ENCODE results near the gene ACSF3. TPM values are rescaled to one million over a fixed set of nuclear protein-coding genes. Genes with fewer than 3 reads are reported as not detected.
"Not testable (repeated sequence)": the region's sequence is repeated elsewhere in the genome, so short reads cannot be mapped to it uniquely, and the experiment has no call there.

Gene ACSF3
- total RNA-seq, 1 donor from 2014 or later = 35.7 TPM

- Mint-ChIP-seq H3K4me3 (no peak overlapping the region), H3K9me3 (no peaks in the 10 kb centered on the region), H3K4me1 (peaks cover 11% of the 10 kb centered on the region), H3K36me3 (no peaks in the 10 kb centered on the region), H3K27ac (no peak overlapping the region), H3K27me3 (ENCODE audit: low read depth) (peaks cover 14% of the 10 kb centered on the region)
- DNase-seq (ENCODE audit: low spot score in 2 of 2, unreplicated experiment in 2 of 2) = no peak
- TF ChIP-seq CTCF (IDR thresholded peaks at IDR 0.05; ENCODE audit: unreplicated experiment) = no peak
Observed at GRCh38 chr16:89063768-89064320, 29.8 kb upstream of the ACSF3 start.

- no peak for DNase-seq (ENCODE audit: low spot score in 2 of 2, unreplicated experiment in 2 of 2)
- peaks cover 11% of the 10 kb centered on the region for H3K4me1 Mint-ChIP-seq
- H3K27me3 Mint-ChIP-seq (ENCODE audit: low read depth) = peaks cover 13% of the 10 kb centered on the region
- no peaks in the 10 kb centered on the region for H3K36me3 Mint-ChIP-seq
- no peak for TF ChIP-seq CTCF (IDR thresholded peaks at IDR 0.05; ENCODE audit: unreplicated experiment)
- H3K27ac Mint-ChIP-seq = no peak overlapping the region
- H3K4me3 Mint-ChIP-seq = no peak overlapping the region
- H3K9me3 Mint-ChIP-seq = no peaks in the 10 kb centered on the region
Observed at GRCh38 chr16:89064606-89065457, 28.8 kb upstream of the ACSF3 start.

GRCh38 chr16:89065458-89065822 is 28.2 kb upstream of the ACSF3 start:
- Mint-ChIP-seq H3K4me3 (no peak overlapping the region), H3K9me3 (no peaks in the 10 kb centered on the region), H3K27me3 (ENCODE audit: low read depth) (peaks cover 8% of the 10 kb centered on the region), H3K27ac (no peak overlapping the region), H3K36me3 (no peaks in the 10 kb centered on the region), H3K4me1 (peaks cover 11% of the 10 kb centered on the region)
- no peak for DNase-seq (ENCODE audit: low spot score in 2 of 2, unreplicated experiment in 2 of 2)
- TF ChIP-seq CTCF (IDR thresholded peaks at IDR 0.05; ENCODE audit: unreplicated experiment) = no peak

- H3K9me3 Mint-ChIP-seq = no peaks in the 10 kb centered on the region
- H3K27ac Mint-ChIP-seq = no peak overlapping the region
- peaks cover 2% of the 10 kb centered on the region for H3K27me3 Mint-ChIP-seq (ENCODE audit: low read depth)
- TF ChIP-seq CTCF (IDR thresholded peaks at IDR 0.05; ENCODE audit: unreplicated experiment) = no peak
- DNase-seq (ENCODE audit: low spot score in 2 of 2, unreplicated experiment in 2 of 2) = no peak
- H3K36me3 Mint-ChIP-seq = no peaks in the 10 kb centered on the region
- no peak overlapping the region for H3K4me3 Mint-ChIP-seq
- H3K4me1 Mint-ChIP-seq = peaks cover 20% of the 10 kb centered on the region
Observed at GRCh38 chr16:89066721-89067120, 26.9 kb upstream of the ACSF3 start.

GRCh38 chr16:89067677-89068443 is 25.8 kb upstream of the ACSF3 start:
- no peak for DNase-seq (ENCODE audit: low spot score in 2 of 2, unreplicated experiment in 2 of 2)
- TF ChIP-seq CTCF (IDR thresholded peaks at IDR 0.05; ENCODE audit: unreplicated experiment) = no peak
- no peaks in the 10 kb centered on the region for H3K36me3 Mint-ChIP-seq
- no peak overlapping the region for H3K4me3 Mint-ChIP-seq
- H3K27me3 Mint-ChIP-seq (ENCODE audit: low read depth) = no peaks in the 10 kb centered on the region
- no peaks in the 10 kb centered on the region for H3K9me3 Mint-ChIP-seq
- H3K4me1 Mint-ChIP-seq = peaks cover 31% of the 10 kb centered on the region
- no peak overlapping the region for H3K27ac Mint-ChIP-seq

GRCh38 chr16:89068814-89069616 is 24.6 kb upstream of the ACSF3 start:
- not testable (repeated sequence) for H3K27me3 Mint-ChIP-seq (ENCODE audit: low read depth); H3K27ac Mint-ChIP-seq; H3K4me3 Mint-ChIP-seq; DNase-seq (ENCODE audit: low spot score in 2 of 2, unreplicated experiment in 2 of 2); H3K9me3 Mint-ChIP-seq; H3K36me3 Mint-ChIP-seq
- peaks cover 31% of the 10 kb centered on the region for H3K4me1 Mint-ChIP-seq
